Measurements from ENCODE around the gene JAKMIP2. TPM values are rescaled to one million over a fixed set of nuclear protein-coding genes. Genes with fewer than 3 reads are reported as not detected.

Gene JAKMIP2
- total RNA-seq, 1 experiment from 2014 or later: 67.4 TPM

- TF ChIP-seq EZH2 (IDR thresholded peaks at IDR 0.05; ENCODE audit: borderline replicate concordance, low read depth, low read length, poor library complexity, severe bottlenecking): no peak
- Histone ChIP-seq H3K4me1 (ENCODE audit: insufficient read depth, low read length, poor library complexity, severe bottlenecking) (peaks cover 5% of the 10 kb centered on the region), H3K27ac (ENCODE audit: low read depth, low read length, poor library complexity, severe bottlenecking) (no peak overlapping the region), H3K27me3 (replicated peaks; ENCODE audit: insufficient read depth, low read depth, low read length, poor library complexity) (no peaks in the 10 kb centered on the region), H3K9me3 (ENCODE audit: low read depth, low read length, poor library complexity, severe bottlenecking) (no peaks in the 10 kb centered on the region), H3K4me3 (ENCODE audit: low read depth, low read length, poor library complexity, severe bottlenecking) (no peak overlapping the region), H3K36me3 (ENCODE audit: insufficient read depth, low read length, poor library complexity, severe bottlenecking) (no peaks in the 10 kb centered on the region)
- ChIA-PET CTCF (no interaction called here), POLR2A (ENCODE audit: low non-redundant PET) (no interaction called here)
- intact Hi-C loops (cut with micrococcal nuclease; ENCODE audit: unreplicated experiment): no loop called here
- no peak for DNase-seq (ENCODE audit: low spot score)
- BruUV-seq (replicated peaks): no TSS peak
Measured at GRCh38 chr5:147789820-147790219, 7.3 kb upstream of the JAKMIP2 start.

GRCh38 chr5:147788023-147788422 is 5.5 kb upstream of the JAKMIP2 start:
- CTCF ChIA-PET: no interaction called here
- H3K4me3 ChIP-seq (ENCODE audit: low read depth, low read length, poor library complexity, severe bottlenecking): no peak overlapping the region
- no peaks in the 10 kb centered on the region for H3K36me3 ChIP-seq (ENCODE audit: insufficient read depth, low read length, poor library complexity, severe bottlenecking)
- POLR2A ChIA-PET (ENCODE audit: low non-redundant PET): interaction anchor here (0.7 kb wide), 1 partner anchor 1454 kb away, joined by 3 read pairs; no protein-coding TSS in a partner anchor
- no peak for DNase-seq (ENCODE audit: low spot score)
- H3K9me3 ChIP-seq (ENCODE audit: low read depth, low read length, poor library complexity, severe bottlenecking): no peaks in the 10 kb centered on the region
- no peaks in the 10 kb centered on the region for H3K27me3 ChIP-seq (replicated peaks; ENCODE audit: insufficient read depth, low read depth, low read length, poor library complexity)
- no TSS peak for BruUV-seq (replicated peaks)
- intact Hi-C loops (cut with micrococcal nuclease; ENCODE audit: unreplicated experiment): no loop called here
- H3K27ac ChIP-seq (ENCODE audit: low read depth, low read length, poor library complexity, severe bottlenecking): no peak overlapping the region
- TF ChIP-seq EZH2 (IDR thresholded peaks at IDR 0.05; ENCODE audit: borderline replicate concordance, low read depth, low read length, poor library complexity, severe bottlenecking) (no peak), CTCF (conservative IDR thresholded peaks at IDR 0.05; ENCODE audit: low read depth, low read length) (no peak)
- H3K4me1 ChIP-seq (ENCODE audit: insufficient read depth, low read length, poor library complexity, severe bottlenecking): peaks cover 7% of the 10 kb centered on the region

GRCh38 chr5:147786142-147786541 is 3.6 kb upstream of the JAKMIP2 start:
- no peak for TF ChIP-seq EZH2 (IDR thresholded peaks at IDR 0.05; ENCODE audit: borderline replicate concordance, low read depth, low read length, poor library complexity, severe bottlenecking)
- no peak for TF ChIP-seq CTCF (conservative IDR thresholded peaks at IDR 0.05; ENCODE audit: low read depth, low read length)
- ChIA-PET CTCF (no interaction called here), POLR2A (ENCODE audit: low non-redundant PET) (interaction anchor here (0.5 kb wide), 1 partner anchor 64 kb away, joined by 3 read pairs; no protein-coding TSS in a partner anchor)
- Histone ChIP-seq H3K36me3 (ENCODE audit: insufficient read depth, low read length, poor library complexity, severe bottlenecking) (no peaks in the 10 kb centered on the region), H3K4me1 (ENCODE audit: insufficient read depth, low read length, poor library complexity, severe bottlenecking) (peaks cover 11% of the 10 kb centered on the region), H3K27ac (ENCODE audit: low read depth, low read length, poor library complexity, severe bottlenecking) (no peak overlapping the region), H3K27me3 (replicated peaks; ENCODE audit: insufficient read depth, low read depth, low read length, poor library complexity) (no peaks in the 10 kb centered on the region), H3K9me3 (ENCODE audit: low read depth, low read length, poor library complexity, severe bottlenecking) (no peaks in the 10 kb centered on the region), H3K4me3 (ENCODE audit: low read depth, low read length, poor library complexity, severe bottlenecking) (no peak overlapping the region)
- DNase-seq (ENCODE audit: low spot score): no peak
- intact Hi-C loops (cut with micrococcal nuclease; ENCODE audit: unreplicated experiment): no loop called here
- no TSS peak for BruUV-seq (replicated peaks)

All from A673 (cell line).